ENCODE results near the gene RGS6. TPM values are rescaled to one million over a fixed set of nuclear protein-coding genes. Genes with fewer than 3 reads are reported as not detected.

The RGS6 gene
- total and polyA plus RNA-seq, 8 donors = 0.06 to 0.47 (median 0.20) TPM; not detected in 1

DNA sequence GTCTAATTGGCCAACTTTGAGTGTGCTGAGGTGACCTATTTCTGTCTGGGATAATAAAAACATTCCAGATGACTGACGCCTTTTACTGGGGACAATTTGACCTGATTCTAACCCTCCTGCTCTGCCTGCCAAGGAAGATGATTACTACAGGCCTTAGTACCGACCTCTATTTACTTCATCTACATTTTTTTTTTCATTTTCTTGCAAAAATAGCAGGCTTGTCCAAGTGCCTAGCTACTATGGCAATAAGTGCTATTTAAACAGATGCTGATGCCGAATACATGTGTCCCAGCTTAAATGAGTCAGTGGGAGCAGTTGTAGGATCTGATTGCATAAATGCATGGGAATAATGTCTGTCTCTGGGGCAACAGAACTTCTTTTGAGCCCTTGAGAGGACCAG lies 254.3 kb downstream of the RGS6 start:
- H3K4me1 ChIP-seq = peaks cover 4 to 18% (median 12%) of the 10 kb centered on the region in 3 donors
- intact Hi-C loops (cut with DNase I) = no loop called here
- H3K9me3 ChIP-seq = no peaks in the 10 kb centered on the region
- TF ChIP-seq, protein P1, sequence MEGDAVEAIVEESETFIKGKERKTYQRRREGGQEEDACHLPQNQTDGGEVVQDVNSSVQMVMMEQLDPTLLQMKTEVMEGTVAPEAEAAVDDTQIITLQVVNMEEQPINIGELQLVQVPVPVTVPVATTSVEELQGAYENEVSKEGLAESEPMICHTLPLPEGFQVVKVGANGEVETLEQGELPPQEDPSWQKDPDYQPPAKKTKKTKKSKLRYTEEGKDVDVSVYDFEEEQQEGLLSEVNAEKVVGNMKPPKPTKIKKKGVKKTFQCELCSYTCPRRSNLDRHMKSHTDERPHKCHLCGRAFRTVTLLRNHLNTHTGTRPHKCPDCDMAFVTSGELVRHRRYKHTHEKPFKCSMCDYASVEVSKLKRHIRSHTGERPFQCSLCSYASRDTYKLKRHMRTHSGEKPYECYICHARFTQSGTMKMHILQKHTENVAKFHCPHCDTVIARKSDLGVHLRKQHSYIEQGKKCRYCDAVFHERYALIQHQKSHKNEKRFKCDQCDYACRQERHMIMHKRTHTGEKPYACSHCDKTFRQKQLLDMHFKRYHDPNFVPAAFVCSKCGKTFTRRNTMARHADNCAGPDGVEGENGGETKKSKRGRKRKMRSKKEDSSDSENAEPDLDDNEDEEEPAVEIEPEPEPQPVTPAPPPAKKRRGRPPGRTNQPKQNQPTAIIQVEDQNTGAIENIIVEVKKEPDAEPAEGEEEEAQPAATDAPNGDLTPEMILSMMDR (IDR thresholded peaks at IDR 0.05) = no peak
- peak in 1 of 4 donors; percentile 9 for ATAC-seq
- WGBS, 2 donors = 54 to 61% methylated on average over 3 of the region's 3 CpGs
- H3K27me3 ChIP-seq = no peaks in the 10 kb centered on the region
- no peak for DNase-seq
- H3K27ac ChIP-seq = no peak overlapping the region
- no peaks in the 10 kb centered on the region for H3K36me3 ChIP-seq
- FAIRE-seq = no peak
- H3K4me3 ChIP-seq = no peak overlapping the region

DNA sequence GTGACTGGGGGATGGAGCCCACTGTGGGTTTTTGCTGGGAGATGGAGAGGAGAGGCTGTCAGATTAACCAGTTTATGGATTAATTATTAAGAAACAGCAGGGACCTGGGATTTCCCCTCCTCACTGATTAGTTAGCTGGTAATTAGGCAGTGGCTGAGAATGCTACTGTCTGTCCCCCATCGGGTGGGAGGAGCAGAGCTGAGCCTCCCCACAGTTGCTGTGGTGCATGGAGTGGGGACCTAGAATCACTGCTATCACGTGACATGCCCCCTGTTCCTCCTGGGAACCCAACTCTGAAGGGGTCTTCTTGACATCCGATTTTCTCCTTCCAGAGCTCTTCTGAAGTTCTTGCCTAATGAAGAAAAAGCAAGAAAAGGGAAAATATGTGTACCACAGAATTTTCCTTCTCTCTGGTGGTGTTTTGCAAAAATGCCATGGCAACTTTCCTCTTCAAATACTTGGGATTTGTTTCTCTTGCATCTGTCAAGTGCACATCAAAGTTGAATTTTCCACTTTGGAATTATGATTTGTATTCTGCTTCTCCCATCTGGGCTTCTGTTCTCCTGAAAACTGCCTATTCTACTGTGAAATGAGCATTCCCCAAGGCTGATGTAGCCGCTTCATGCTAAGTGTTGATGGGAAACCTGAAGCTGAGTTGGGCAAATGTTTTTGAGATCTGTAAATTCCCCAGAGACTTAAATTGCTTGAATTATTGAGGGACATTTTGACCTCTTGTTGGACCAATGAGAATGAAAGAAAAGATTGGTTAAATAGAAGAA lies 264.2 kb downstream of the RGS6 start:
- no peak overlapping the region for H3K4me3 ChIP-seq
- H3K27me3 ChIP-seq = no peaks in the 10 kb centered on the region
- FAIRE-seq = no peak
- H3K4me1 ChIP-seq = no peaks in the 10 kb centered on the region
- H3K27ac ChIP-seq = no peak overlapping the region
- no peak for ATAC-seq
- no peaks in the 10 kb centered on the region for H3K36me3 ChIP-seq
- 68% methylated on average over 4 of the region's 4 CpGs for WGBS, 2 donors
- intact Hi-C loops (cut with DNase I) = no loop called here
- DNase-seq = no peak
- TF ChIP-seq, protein P1 (IDR thresholded peaks at IDR 0.05) = no peak
- H3K9me3 ChIP-seq = no peaks in the 10 kb centered on the region

DNA sequence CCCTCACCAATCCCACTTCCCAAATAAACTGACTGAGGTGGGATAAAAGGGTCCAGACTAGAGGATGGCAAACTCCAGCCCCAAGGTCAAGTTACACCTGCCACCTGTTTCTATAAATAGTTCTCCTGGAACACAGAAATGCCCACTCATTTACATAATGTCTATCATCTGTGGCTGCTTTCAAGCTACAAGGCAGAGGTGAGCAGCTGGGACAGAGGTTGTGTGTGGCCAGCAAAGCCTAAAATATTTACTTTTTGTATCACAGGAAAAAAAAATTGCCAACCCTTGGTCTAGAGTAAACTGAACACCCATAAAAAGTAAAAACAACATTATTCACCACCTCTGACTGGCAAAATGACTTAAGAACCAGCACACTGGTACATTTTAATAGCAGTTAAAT lies 269.4 kb downstream of the RGS6 start:
- no peak for FAIRE-seq

DNA sequence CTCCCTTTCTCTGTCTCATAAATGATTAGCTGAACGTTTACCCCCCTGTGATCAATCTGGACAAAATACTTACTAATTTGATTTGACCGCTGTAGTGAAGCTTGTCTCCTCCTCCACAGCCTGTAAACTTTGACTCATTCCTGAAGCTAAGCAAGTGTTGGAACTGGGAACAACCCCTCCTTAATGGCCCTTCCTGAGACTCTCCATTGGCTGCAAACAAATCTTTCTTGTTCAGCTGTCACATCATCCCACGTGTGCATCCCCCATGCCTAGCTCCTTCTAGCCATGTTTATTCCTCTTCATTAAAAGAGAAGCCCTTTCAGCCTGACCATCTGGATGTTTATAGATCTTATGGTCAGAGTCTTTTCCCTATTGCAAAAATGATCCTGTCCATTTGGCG lies 281.2 kb downstream of the RGS6 start:
- intact Hi-C loops (cut with DNase I) = no loop called here
- Histone ChIP-seq H3K4me1 (no peaks in the 10 kb centered on the region), H3K4me3 (no peak overlapping the region), H3K27me3 (no peaks in the 10 kb centered on the region), H3K9me3 (no peaks in the 10 kb centered on the region), H3K36me3 (no peaks in the 10 kb centered on the region), H3K27ac (no peak overlapping the region)
- no peak for FAIRE-seq
- ATAC-seq = no peak
- WGBS, 2 donors = 65 to 72% methylated on average over 4 of the region's 4 CpGs
- TF ChIP-seq, protein P1 (IDR thresholded peaks at IDR 0.05) = no peak
- no peak for DNase-seq

More for the DNA sequence above, 269.4 kb downstream of the RGS6 start:
- TF ChIP-seq, protein P1 (IDR thresholded peaks at IDR 0.05) = no peak
- H3K9me3 ChIP-seq = no peaks in the 10 kb centered on the region
- peak in 1 of 6 donors; percentile 7 for DNase-seq
- H3K27ac ChIP-seq = no peak overlapping the region
- H3K4me1 ChIP-seq = peaks cover 0 to 9% (median 4%) of the 10 kb centered on the region in 3 donors
- intact Hi-C loops (cut with DNase I) = no loop called here
- ATAC-seq = peak in 3 of 4 donors; percentile 64 to 81 (median 67)
- no peak overlapping the region for H3K4me3 ChIP-seq
- H3K36me3 ChIP-seq = no peaks in the 10 kb centered on the region
- H3K27me3 ChIP-seq = no peaks in the 10 kb centered on the region

DNA sequence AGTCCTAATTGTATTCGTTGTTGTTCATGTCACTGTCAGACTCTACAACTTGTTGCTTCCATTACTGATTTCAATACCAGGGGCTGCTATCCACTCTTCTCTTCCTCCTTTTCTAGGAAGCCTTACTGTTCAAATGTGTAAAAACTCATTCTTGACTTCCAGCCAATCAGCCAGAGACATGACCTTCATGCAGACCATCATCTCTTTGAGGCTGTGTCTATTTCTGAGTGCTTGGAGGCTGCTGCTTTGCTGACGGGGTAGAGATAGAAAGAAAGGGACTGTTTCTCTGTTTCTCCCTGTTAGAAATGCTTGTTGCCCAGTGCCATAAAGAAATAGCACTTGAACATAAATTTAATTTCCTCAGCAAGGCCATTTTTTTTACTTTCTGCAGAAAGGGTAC lies 282.9 kb downstream of the RGS6 start:
- Histone ChIP-seq H3K36me3 (no peaks in the 10 kb centered on the region), H3K4me1 (no peaks in the 10 kb centered on the region), H3K9me3 (no peaks in the 10 kb centered on the region), H3K4me3 (no peak overlapping the region), H3K27ac (no peak overlapping the region), H3K27me3 (no peaks in the 10 kb centered on the region)
- intact Hi-C loops (cut with DNase I) = no loop called here
- TF ChIP-seq, protein P1 (IDR thresholded peaks at IDR 0.05) = no peak
- FAIRE-seq (no peak), ATAC-seq (no peak), DNase-seq (no peak)
- 72 to 75% methylated on average over 2 of the region's 2 CpGs for WGBS, 2 donors

All from pancreas (tissue), 10 donors.